ENCODE data around the gene NEK4.

The NEK4 gene

DNA sequence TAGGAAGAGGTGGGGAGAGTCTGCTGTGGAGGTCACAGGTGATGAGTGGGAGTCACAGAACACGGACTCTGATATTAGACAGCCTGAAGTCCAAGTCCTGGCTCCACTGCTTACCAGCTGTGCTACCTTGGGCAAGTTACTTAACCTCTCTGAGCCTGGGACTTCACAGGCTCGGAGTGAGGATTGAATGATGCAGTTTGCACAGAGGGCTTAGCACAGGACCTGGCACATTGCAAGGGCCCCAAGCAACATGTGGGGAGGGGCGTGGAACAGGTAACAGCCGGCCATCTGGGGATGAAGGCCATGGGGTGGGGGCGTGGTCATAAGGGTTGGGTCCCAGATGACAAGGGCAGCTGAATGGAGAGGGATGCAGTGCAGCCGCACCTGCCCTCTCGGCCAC is 19.6 kb upstream of the NEK4 start:
- DNase-seq (ENCODE audit: low read depth) = no peak
- no peak overlapping the region for H3K4me3 ChIP-seq (replicated peaks; ENCODE audit: low read depth, low read length)
- no peak for TF ChIP-seq CTCF (IDR thresholded peaks at IDR 0.05; ENCODE audit: low read length, missing control alignments)

DNA sequence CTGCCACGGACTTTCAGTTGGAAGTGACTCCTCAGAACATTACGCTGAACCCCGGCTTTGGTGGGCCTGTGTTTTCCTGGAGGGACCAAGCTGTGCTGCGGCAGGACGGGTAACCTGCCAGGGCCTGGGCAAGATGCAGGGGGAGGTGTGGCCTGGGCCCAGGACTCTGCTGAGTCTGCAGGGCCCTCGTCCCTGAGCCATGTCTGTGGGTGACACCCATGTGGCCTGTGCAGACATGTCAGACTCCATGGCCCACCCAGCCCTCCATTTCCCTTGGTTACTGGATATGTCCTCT is 19.0 kb upstream of the NEK4 start:
- DNase-seq (ENCODE audit: low read depth) = no peak
- no peak overlapping the region for H3K4me3 ChIP-seq (replicated peaks; ENCODE audit: low read depth, low read length)
- TF ChIP-seq CTCF (IDR thresholded peaks at IDR 0.05; ENCODE audit: low read length, missing control alignments) = no peak

DNA sequence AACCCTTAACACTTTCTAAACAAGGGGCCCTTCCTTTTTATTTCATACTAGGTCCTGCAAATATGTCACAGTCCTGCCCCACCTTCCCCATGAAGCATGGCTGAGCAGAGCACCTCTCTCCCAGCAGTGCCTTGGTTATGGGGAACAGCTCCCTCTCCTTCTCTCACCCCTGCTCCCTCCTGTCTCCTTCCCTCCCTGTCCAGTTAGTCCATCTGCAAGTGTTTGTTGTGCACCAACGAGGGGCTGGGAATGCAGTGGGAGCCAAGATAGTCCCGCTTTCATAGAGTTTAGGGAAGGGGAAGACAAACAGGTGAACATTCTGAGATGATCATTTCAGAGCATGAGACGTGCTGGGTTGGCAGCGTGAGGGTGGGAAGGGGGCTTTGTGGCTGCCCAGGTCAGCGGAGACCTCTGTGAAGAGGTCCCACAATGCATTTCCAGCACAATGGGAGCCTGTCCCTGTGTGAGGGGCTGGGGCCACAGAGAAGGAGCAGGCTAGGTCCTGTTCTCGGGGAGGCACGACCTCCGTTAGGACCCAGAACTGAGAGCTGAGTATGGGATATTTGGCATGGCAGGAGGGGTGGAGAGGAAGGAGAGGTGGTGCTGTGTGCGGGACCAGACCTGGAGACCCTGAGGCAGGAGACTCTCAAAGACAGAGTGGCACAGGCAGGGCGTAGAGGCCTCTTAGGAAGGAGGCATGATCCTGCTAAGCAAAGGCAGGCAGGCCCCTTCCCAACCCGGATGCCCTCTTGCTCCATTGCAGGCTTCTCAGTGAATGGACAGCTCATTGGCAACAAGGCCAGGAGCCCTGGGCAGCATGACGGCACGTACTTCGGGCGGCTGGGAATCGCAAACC is 18.4 kb upstream of the NEK4 start:
- no peak for DNase-seq (ENCODE audit: low read depth)
- no peak overlapping the region for H3K4me3 ChIP-seq (replicated peaks; ENCODE audit: low read depth, low read length)
- no peak for TF ChIP-seq CTCF (IDR thresholded peaks at IDR 0.05; ENCODE audit: low read length, missing control alignments)

DNA sequence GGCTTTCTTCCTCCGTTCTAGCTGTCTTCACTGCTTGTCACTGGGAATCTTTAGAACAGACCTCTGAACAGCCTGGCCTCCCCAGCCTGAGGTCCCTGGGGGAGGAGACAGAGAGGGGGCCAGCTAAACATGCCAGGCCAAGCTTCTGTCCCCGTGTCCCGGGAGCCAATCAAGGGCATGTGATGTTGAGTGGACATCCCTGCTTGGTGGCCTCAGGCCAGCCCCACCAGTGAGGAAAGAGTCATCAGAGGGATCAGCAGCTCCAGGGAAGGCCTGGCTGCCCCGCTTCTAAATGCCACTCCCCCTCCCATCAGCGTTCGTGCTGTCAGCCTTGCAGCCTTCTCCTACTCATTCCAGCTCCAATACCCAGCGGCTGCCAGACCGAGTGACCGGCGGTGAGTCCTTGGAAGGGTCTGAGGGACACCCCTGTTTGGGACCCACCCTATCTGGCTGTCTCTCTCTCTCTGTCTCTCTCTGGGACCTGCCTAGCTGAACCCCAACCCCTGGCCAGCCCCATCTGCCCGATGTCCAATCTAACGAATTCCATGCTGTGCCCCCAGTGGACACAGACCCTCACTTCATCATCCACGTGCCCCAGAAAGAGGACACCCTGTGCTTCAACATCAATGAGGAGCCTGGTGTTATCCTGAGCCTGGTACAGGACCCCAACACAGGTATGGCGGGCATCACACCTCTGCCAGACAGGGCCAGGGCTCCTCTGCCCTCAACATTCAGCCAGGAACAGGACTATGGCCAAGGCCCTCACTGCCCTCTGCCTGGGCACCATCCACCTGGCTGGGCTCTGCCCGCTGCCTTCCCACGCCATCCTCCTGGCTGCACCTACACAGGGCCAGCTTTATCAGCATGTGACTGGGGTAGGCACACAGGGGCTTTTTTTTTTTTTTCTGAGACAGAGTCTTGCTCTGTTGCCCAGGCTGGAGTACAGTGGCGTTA is 17.2 kb upstream of the NEK4 start:
- DNase-seq (ENCODE audit: low read depth) = no peak
- H3K4me3 ChIP-seq (replicated peaks; ENCODE audit: low read depth, low read length) = no peak overlapping the region
- TF ChIP-seq CTCF (IDR thresholded peaks at IDR 0.05; ENCODE audit: low read length, missing control alignments) = no peak

DNA sequence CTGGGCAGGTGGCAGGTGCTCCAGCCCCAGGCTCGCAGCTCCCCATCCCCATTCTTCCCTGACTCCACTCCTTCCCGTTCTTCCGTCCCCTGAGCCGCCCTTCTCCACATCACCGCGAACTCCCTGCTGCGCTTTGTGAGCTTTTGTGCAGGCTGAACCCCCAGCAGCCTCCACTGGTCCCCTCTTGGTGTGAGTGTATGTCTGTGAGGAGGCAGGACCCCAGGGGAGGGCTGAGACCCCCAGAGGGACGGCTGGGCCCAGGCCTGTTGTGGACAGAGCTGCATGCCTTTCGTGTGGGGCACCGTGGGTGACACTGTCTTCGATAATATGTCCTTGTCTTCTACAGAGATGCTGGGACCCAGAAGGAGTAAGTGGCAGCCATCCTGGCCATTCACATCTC is 16.5 kb upstream of the NEK4 start:
- DNase-seq (ENCODE audit: low read depth) = no peak
- no peak for TF ChIP-seq CTCF (IDR thresholded peaks at IDR 0.05; ENCODE audit: low read length, missing control alignments)
- no peak overlapping the region for H3K4me3 ChIP-seq (replicated peaks; ENCODE audit: low read depth, low read length)

GRCh38 chr3:52786330-52787215 is 15.8 kb upstream of the NEK4 start:
- H3K4me3 ChIP-seq (replicated peaks; ENCODE audit: low read depth, low read length) = no peak overlapping the region
- TF ChIP-seq CTCF (IDR thresholded peaks at IDR 0.05; ENCODE audit: low read length, missing control alignments) = no peak
- DNase-seq (ENCODE audit: low read depth) = no peak
